HepG2 (cell line): ENCODE results near the gene PPIL3. TPM values are rescaled to one million over a fixed set of nuclear protein-coding genes. Genes with fewer than 3 reads are reported as not detected.

Source experiments
- ATAC-seq: fragments of 200-7000 bp; cut with Tn5 transposase; 3 replicates; pipeline ENCODE4 v1.9.1; 2020; ENCODE audit warnings: mild to moderate bottlenecking, moderate library complexity
- BruUV-seq: library from RNA; stranded (reverse); fragments of 400-500 nt; replicated peaks from 2 replicates; lab custom pipeline; 2021; lab: Mats Ljungman, UMichigan
- CTCF ChIA-PET: fragments of 300-600 bp; formaldehyde crosslinking; extraction: SDS; loops from one replicate; lab custom pipeline; 2021; ENCODE audit warnings: low total read pairs, inconsistent platforms, low intra/inter-chr PET ratio; lab: Yijun Ruan, JAX
- POLR2A ChIA-PET: fragments of 350-600 bp; sonication (Branson Sonifier 250); formaldehyde crosslinking; loops from one replicate; lab custom pipeline; 2020; ENCODE audit warnings: antibody characterized with exemption, inconsistent platforms; lab: Yijun Ruan, JAX
- DNase-seq: peaks from one replicate; pipeline ENCODE4 v3.0.0-alpha.2; 2015; ENCODE audit warnings: low spot score
- FAIRE-seq: peaks from 3 replicates; lab custom pipeline; 2011; peaks lifted over from hg19 to GRCh38; lab: Jason Lieb, UNC
- H2AFZ ChIP-seq: one replicate; pipeline ENCODE4 v1.6.1; 2011; ENCODE audit warnings: low read length, inconsistent platforms
- H3K27ac ChIP-seq: fragments of 300-600 bp; 3 replicates; pipeline ENCODE4 v1.8.0; 2011; ENCODE audit warnings: mixed run types, mild to moderate bottlenecking, mixed read lengths, low read length, inconsistent platforms; ENCODE audit not compliant: insufficient read depth; ENCODE audit errors: extremely low read length
- H3K27me3 ChIP-seq, 2 experiments: fragments of 200-600 bp in 1 of 2; 2 replicates in 1 of 2; 3 replicates in 1 of 2; pipeline versions ENCODE4 v1.6.0 to v1.8.0; 2011; ENCODE audit warnings: low read length in 2 of 2, mild to moderate bottlenecking in 2 of 2, moderate library complexity in 2 of 2, inconsistent platforms in 1 of 2; ENCODE audit not compliant: insufficient read depth in 2 of 2, control insufficient read depth in 1 of 2
- H3K36me3 ChIP-seq, 2 experiments: fragments of 200-600 bp in 1 of 2; replicated peaks in 1 of 2; 2 replicates in 1 of 2; 3 replicates in 1 of 2; pipeline versions ENCODE4 v1.5.1 to v1.8.0; 2011; ENCODE audit warnings: low read length in 2 of 2, inconsistent platforms in 1 of 2; ENCODE audit not compliant: insufficient read depth in 2 of 2, control insufficient read depth in 1 of 2
- H3K4me1 ChIP-seq: 2 replicates; pipeline ENCODE4 v1.5.1; 2012; ENCODE audit warnings: low read length, inconsistent platforms; ENCODE audit not compliant: insufficient read depth
- H3K4me2 ChIP-seq: 2 replicates; pipeline ENCODE4 v1.6.0; 2011; ENCODE audit warnings: low read depth, low read length, inconsistent platforms
- H3K4me3 ChIP-seq, 3 experiments: fragments of 200-600 bp in 1 of 3; sonication (generic), shearing (Covaris generic) in 1 of 3; replicated peaks in 1 of 3; 2 replicates each; pipeline ENCODE4 v1.5.1; 2011 to 2016; ENCODE audit warnings: low read length in 3 of 3, inconsistent platforms in 2 of 3, low read depth in 2 of 3, mild to moderate bottlenecking in 2 of 3, control low read depth in 1 of 3, mixed read lengths in 1 of 3; ENCODE audit not compliant: insufficient read depth in 1 of 3
- H3K79me2 ChIP-seq: one replicate; pipeline ENCODE4 v1.6.1; 2011; ENCODE audit warnings: low read length, inconsistent platforms; ENCODE audit not compliant: insufficient read depth
- H3K9ac ChIP-seq: 2 replicates; pipeline ENCODE4 v1.6.0; 2011; ENCODE audit warnings: mild to moderate bottlenecking, low read depth, low read length, inconsistent platforms; ENCODE audit not compliant: insufficient read depth
- H3K9me3 ChIP-seq: 2 replicates; pipeline ENCODE4 v1.5.1; 2012; ENCODE audit warnings: mild to moderate bottlenecking, low read length
- H4K20me1 ChIP-seq: 2 replicates; pipeline ENCODE4 v1.6.0; 2011; ENCODE audit warnings: inconsistent platforms, mild to moderate bottlenecking, low read length, moderate library complexity; ENCODE audit not compliant: insufficient read depth
- AGO2 ChIP-seq: fragments of 200-400 bp; formaldehyde crosslinking; optimal IDR thresholded peaks from 2 replicates; pipeline ENCODE3; 2017; ENCODE audit warnings: mild to moderate bottlenecking, low read depth, low read length, moderate library complexity
- EHMT2 ChIP-seq: fragments of 200-600 bp; sonication (generic); IDR thresholded peaks from 2 replicates; pipeline ENCODE4 v1.7.0; 2017; ENCODE audit warnings: antibody characterized with exemption, low read depth, low read length, borderline replicate concordance
- GZF1 ChIP-seq: sonication (generic); formaldehyde crosslinking; IDR thresholded peaks from 2 replicates; pipeline ENCODE4 v1.5.1; 2020; ENCODE audit warnings: mild to moderate bottlenecking, missing genetic modification reagents
- IKZF4 ChIP-seq: sonication (generic); formaldehyde crosslinking; IDR thresholded peaks from 2 replicates; pipeline ENCODE4 v1.5.1; 2020; ENCODE audit warnings: borderline replicate concordance, mild to moderate bottlenecking, low read depth, missing genetic modification reagents; ENCODE audit errors: not compliant biosample characterization
- MXD4 ChIP-seq: IDR thresholded peaks from 2 replicates; pipeline ENCODE4 v1.6.1; 2016; ENCODE audit warnings: mild to moderate bottlenecking, missing biosample characterization, missing genetic modification reagents
- NAIF1 ChIP-seq: sonication (generic); formaldehyde crosslinking; IDR thresholded peaks from 2 replicates; pipeline ENCODE4 v1.5.0; 2020; ENCODE audit warnings: mild to moderate bottlenecking, missing genetic modification reagents, borderline replicate concordance
- NFIB ChIP-seq: sonication (generic); formaldehyde crosslinking; IDR thresholded peaks from 2 replicates; pipeline ENCODE4 v1.9.0; 2021; ENCODE audit warnings: missing genetic modification reagents, mild to moderate bottlenecking, borderline replicate concordance
- NKX3-1 ChIP-seq: sonication (generic); formaldehyde crosslinking; IDR thresholded peaks from 2 replicates; pipeline ENCODE4 v1.5.0; 2020; ENCODE audit warnings: missing genetic modification reagents
- RBFOX2 ChIP-seq: fragments of 200-400 bp; formaldehyde crosslinking; IDR thresholded peaks from 2 replicates; pipeline ENCODE4 v1.6.1; 2017; ENCODE audit warnings: low read depth, mild to moderate bottlenecking, low read length
- ZNF510 ChIP-seq: sonication (generic); formaldehyde crosslinking; IDR thresholded peaks from 2 replicates; pipeline ENCODE4 v1.4.0; 2020; ENCODE audit warnings: low read depth, mild to moderate bottlenecking, missing genetic modification reagents
- ZNF563 ChIP-seq: sonication (generic); formaldehyde crosslinking; IDR thresholded peaks from 2 replicates; pipeline ENCODE4 v1.8.0; 2022; ENCODE audit warnings: mild to moderate bottlenecking, moderate library complexity, missing genetic modification reagents
- WGBS: methylation state at CpG from one replicate; pipeline ENCODE4 v1.1.6; 2017; ENCODE audit warnings: low lambda C conversion rate; 5-methylcytosine and 5-hydroxymethylcytosine counted together
- in situ Hi-C: cut with HindIII; loops from 2 replicates; pipeline ENCODE4 v1.10.0; 2017; ENCODE audit warnings: low pct_unique_long_range_greater_than_20kb; ENCODE audit not compliant: extremely low pct_ligation_motif_present
- intact Hi-C: fragments of 100-400 bp; cut with micrococcal nuclease; formaldehyde crosslinking; loops from one replicate; pipeline ENCODE4 v1.10.0; 2022; ENCODE audit not compliant: unreplicated experiment
- polyA plus RNA-seq, 8 experiments: library from polyadenylated mRNA; depleted of rRNA in 3 of 8; stranded (reverse) in 7 of 8; unstranded in 1 of 8; fragments of >200 nt; fragmentation: Illumina TruSeq in 4 of 8; extraction: Trizol in 4 of 8; gene quantifications; 2 replicates each; pipeline versions ENCODE4 v1.2.1 to v1.2.3, GENCODE V29; 2011 to 2016; ENCODE audit warnings: low read depth in 4 of 8, missing spikeins in 1 of 8, mixed read lengths in 1 of 8; ENCODE audit not compliant: insufficient read depth in 1 of 8
- total RNA-seq, 5 experiments: library from RNA; depleted of rRNA; stranded (reverse); fragments of >200 nt; fragmentation: Illumina TruSeq; extraction: Trizol; gene quantifications; 2 replicates each; pipeline ENCODE4 v1.2.3, GENCODE V29; 2016; ENCODE audit warnings: low read depth in 1 of 5
- TF ChIP-seq, protein P1 (sequence below): sonication (generic); formaldehyde crosslinking; IDR thresholded peaks from 2 replicates; pipeline ENCODE4 v1.4.0; 2020; ENCODE audit warnings: missing genetic modification reagents, mild to moderate bottlenecking, borderline replicate concordance
- TF ChIP-seq, protein P2 (sequence below): sonication (generic); formaldehyde crosslinking; IDR thresholded peaks from 2 replicates; pipeline ENCODE4 v1.9.0; 2021; ENCODE audit warnings: missing genetic modification reagents, mild to moderate bottlenecking, borderline replicate concordance

Gene PPIL3
- total and polyA plus RNA-seq, 2 of the 13 experiments (the other 11 are each of a cell fraction or from before 2014, with no cell fraction given): 98.7 to 107 TPM

DNA sequence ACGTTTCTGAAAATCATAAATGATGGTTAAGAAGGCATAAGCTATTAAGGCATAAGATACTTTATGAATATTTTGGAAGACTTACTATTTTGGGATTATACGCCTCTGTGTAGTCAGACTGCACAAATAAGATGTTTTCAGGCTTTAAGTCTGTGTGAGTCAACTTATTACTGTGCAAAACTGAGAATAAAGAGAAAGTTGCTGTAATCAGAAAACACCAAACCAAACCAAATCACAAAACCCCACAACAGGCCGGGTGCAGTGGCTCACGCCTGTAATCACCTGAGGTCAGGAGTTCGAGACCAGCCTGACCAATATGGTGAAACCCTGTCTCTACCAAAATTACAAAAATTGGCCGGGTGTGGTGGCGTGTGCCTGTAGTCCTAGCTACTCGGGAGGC lies 32.1 kb downstream of the PPIL3 start:
- WGBS: 98% methylated on average over 8 of the region's 8 CpGs
- H4K20me1 ChIP-seq: peaks cover 72% of the 10 kb centered on the region
- intact Hi-C loops: no loop called here
- H3K4me1 ChIP-seq: peaks cover 31% of the 10 kb centered on the region
- no TSS peak for BruUV-seq
- FAIRE-seq: no peak
- POLR2A ChIA-PET: no interaction called here
- TF ChIP-seq ZNF563 (no peak), MXD4 (no peak), ZNF510 (CRISPR knock-in tag) (no peak), GZF1 (CRISPR knock-in tag) (no peak), AGO2 (peak; percentile 37), NFIB (no peak), NAIF1 (CRISPR knock-in tag) (no peak), RBFOX2 (peak; percentile 65; the same call in 1 of the 2 replicates), NKX3-1 (CRISPR knock-in tag) (no peak), IKZF4 (CRISPR knock-in tag) (no peak), EHMT2 (no peak)
- TF ChIP-seq, protein P1, sequence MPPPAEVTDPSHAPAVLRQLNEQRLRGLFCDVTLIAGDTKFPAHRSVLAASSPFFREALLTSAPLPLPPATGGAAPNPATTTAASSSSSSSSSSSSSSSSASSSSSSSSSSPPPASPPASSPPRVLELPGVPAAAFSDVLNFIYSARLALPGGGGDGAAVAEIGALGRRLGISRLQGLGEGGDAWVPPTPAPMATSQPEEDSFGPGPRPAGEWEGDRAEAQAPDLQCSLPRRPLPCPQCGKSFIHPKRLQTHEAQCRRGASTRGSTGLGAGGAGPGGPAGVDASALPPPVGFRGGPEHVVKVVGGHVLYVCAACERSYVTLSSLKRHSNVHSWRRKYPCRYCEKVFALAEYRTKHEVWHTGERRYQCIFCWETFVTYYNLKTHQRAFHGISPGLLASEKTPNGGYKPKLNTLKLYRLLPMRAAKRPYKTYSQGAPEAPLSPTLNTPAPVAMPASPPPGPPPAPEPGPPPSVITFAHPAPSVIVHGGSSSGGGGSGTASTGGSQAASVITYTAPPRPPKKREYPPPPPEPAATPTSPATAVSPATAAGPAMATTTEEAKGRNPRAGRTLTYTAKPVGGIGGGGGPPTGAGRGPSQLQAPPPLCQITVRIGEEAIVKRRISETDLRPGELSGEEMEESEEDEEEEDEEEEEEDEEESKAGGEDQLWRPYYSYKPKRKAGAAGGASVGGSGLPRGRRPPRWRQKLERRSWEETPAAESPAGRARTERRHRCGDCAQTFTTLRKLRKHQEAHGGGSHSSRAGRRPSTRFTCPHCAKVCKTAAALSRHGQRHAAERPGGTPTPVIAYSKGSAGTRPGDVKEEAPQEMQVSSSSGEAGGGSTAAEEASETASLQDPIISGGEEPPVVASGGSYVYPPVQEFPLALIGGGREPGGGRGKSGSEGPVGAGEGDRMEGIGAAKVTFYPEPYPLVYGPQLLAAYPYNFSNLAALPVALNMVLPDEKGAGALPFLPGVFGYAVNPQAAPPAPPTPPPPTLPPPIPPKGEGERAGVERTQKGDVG (CRISPR knock-in tag): no peak
- TF ChIP-seq, protein P2, sequence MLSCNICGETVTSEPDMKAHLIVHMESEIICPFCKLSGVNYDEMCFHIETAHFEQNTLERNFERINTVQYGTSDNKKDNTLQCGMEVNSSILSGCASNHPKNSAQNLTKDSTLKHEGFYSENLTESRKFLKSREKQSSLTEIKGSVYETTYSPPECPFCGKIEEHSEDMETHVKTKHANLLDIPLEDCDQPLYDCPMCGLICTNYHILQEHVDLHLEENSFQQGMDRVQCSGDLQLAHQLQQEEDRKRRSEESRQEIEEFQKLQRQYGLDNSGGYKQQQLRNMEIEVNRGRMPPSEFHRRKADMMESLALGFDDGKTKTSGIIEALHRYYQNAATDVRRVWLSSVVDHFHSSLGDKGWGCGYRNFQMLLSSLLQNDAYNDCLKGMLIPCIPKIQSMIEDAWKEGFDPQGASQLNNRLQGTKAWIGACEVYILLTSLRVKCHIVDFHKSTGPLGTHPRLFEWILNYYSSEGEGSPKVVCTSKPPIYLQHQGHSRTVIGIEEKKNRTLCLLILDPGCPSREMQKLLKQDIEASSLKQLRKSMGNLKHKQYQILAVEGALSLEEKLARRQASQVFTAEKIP (CRISPR knock-in tag): no peak
- TF ChIP-seq, all 625 proteins: peak for 2
- H3K4me3 ChIP-seq: no peak overlapping the region
- CTCF ChIA-PET: no interaction called here
- peaks cover 57% of the 10 kb centered on the region for H3K79me2 ChIP-seq
- no peak overlapping the region for H3K4me2 ChIP-seq
- no peaks in the 10 kb centered on the region for H3K9me3 ChIP-seq
- no peaks in the 10 kb centered on the region for H3K27me3 ChIP-seq
- DNase-seq (no peak), ATAC-seq (no peak)
- no peak overlapping the region for H2AFZ ChIP-seq
- in situ Hi-C loops: loop anchor here (5.0 kb wide), 1 partner anchor 35 kb away; no protein-coding TSS in a partner anchor
- H3K36me3 ChIP-seq: peaks cover 26 to 89% of the 10 kb centered on the region in 2 experiments
- H3K9ac ChIP-seq: no peak overlapping the region
- H3K27ac ChIP-seq: no peak overlapping the region
